Type B pancreatic cell (in vitro differentiated cells): Measurements from ENCODE around the gene THAP3. TPM values are rescaled to one million over a fixed set of nuclear protein-coding genes. Genes with fewer than 3 reads are reported as not detected.

Experiments
- DNase-seq: peaks from one replicate; pipeline ENCODE4 v3.0.0; 2021; ENCODE audit warnings: mixed read lengths; ENCODE audit not compliant: unreplicated experiment; ENCODE audit errors: extremely low spot score
- H3K27ac Mint-ChIP-seq: 2 replicates; pipeline ENCODE4 v1.8.0; 2021; ENCODE audit warnings: mild to moderate bottlenecking, mixed read lengths
- H3K27me3 Mint-ChIP-seq: 2 replicates; pipeline ENCODE4 v1.8.0; 2021; ENCODE audit warnings: mixed read lengths
- H3K36me3 Mint-ChIP-seq: 2 replicates; pipeline ENCODE4 v1.8.0; 2021; ENCODE audit warnings: mixed read lengths
- H3K4me1 Mint-ChIP-seq: one replicate; pipeline ENCODE4 v1.8.0; 2021; ENCODE audit warnings: mixed read lengths; ENCODE audit not compliant: unreplicated experiment
- H3K4me3 Mint-ChIP-seq: 2 replicates; pipeline ENCODE4 v1.8.0; 2021; ENCODE audit warnings: mild to moderate bottlenecking, mixed read lengths
- H3K9me3 Mint-ChIP-seq: 2 replicates; pipeline ENCODE4 v1.8.0; 2021; ENCODE audit warnings: mixed read lengths
- CTCF ChIP-seq: fragments of 200-600 bp; sonication (generic); conservative IDR thresholded peaks from 2 replicates; pipeline ENCODE4 v1.5.0; 2021; ENCODE audit warnings: antibody characterized with exemption, mild to moderate bottlenecking
- total RNA-seq: library from RNA; stranded (reverse); gene quantifications from 2 replicates; pipeline ENCODE4 v1.2.1, GENCODE V29; 2021; ENCODE audit warnings: low replicate concordance

The THAP3 gene
- total RNA-seq, 1 donor from 2014 or later, result 21.6 TPM

GRCh38 chr1:6612641-6613360 is 11.9 kb upstream of the THAP3 start:
- DNase-seq, result no peak
- Mint-ChIP-seq H3K4me3 (peak overlapping the region; percentile 97), H3K27ac (peak overlapping the region; percentile 98), H3K27me3 (no peaks in the 10 kb centered on the region), H3K4me1 (peaks cover 18% of the 10 kb centered on the region), H3K9me3 (no peaks in the 10 kb centered on the region), H3K36me3 (peaks cover 3% of the 10 kb centered on the region)
- TF ChIP-seq CTCF, result no peak

GRCh38 chr1:6613361-6614018 is 11.2 kb upstream of the THAP3 start, which contains the start of gene PHF13:
TSS of gene PHF13 (plus strand) at chr1:6613731. CDS start at chr1:6614067, 336 bp downstream.
- no peaks in the 10 kb centered on the region for H3K9me3 Mint-ChIP-seq
- peaks cover 3% of the 10 kb centered on the region for H3K36me3 Mint-ChIP-seq
- H3K4me3 Mint-ChIP-seq, result peak within 1 kb of the TSS; percentile 97
- H3K27me3 Mint-ChIP-seq, result no peaks in the 10 kb centered on the region
- peaks cover 18% of the 10 kb centered on the region for H3K4me1 Mint-ChIP-seq
- DNase-seq, result peak; percentile 100
- H3K27ac Mint-ChIP-seq, result peak within 1 kb of the TSS; percentile 98
- no peak for TF ChIP-seq CTCF

- Mint-ChIP-seq H3K36me3 (peaks cover 3% of the 10 kb centered on the region), H3K4me1 (peaks cover 18% of the 10 kb centered on the region), H3K27ac (no peak overlapping the region), H3K9me3 (no peaks in the 10 kb centered on the region), H3K27me3 (no peaks in the 10 kb centered on the region), H3K4me3 (peak overlapping the region; percentile 88)
- no peak for TF ChIP-seq CTCF
- DNase-seq, result no peak
These were observed 10.4 kb upstream of the THAP3 start for GRCh38 chr1:6614019-6614928.

- peaks cover 18% of the 10 kb centered on the region for H3K4me1 Mint-ChIP-seq
These were observed 9.5 kb upstream of the THAP3 start for GRCh38 chr1:6614929-6615785.

More at GRCh38 chr1:6614929-6615785, 9.5 kb upstream of the THAP3 start:
- Mint-ChIP-seq H3K27me3 (no peaks in the 10 kb centered on the region), H3K36me3 (peaks cover 5% of the 10 kb centered on the region), H3K27ac (peak overlapping the region; percentile 82), H3K9me3 (no peaks in the 10 kb centered on the region), H3K4me3 (peak overlapping the region; percentile 89)
- TF ChIP-seq CTCF, result no peak
- DNase-seq, result no peak
